ENCODE results near the gene GASK1A. TPM values are rescaled to one million over a fixed set of nuclear protein-coding genes. Genes with fewer than 3 reads are reported as not detected.

The GASK1A gene
- total and polyA plus RNA-seq, 2 of the 4 experiments (the other 2 are of a cell fraction) = 0.18 to 0.19 TPM

GRCh38 chr3:43046583-43046982 lies 67.5 kb downstream of the GASK1A start:
- no TSS peak for BruUV-seq (replicated peaks)
- Histone ChIP-seq H2AK9ac (replicated peaks; ENCODE audit: low read depth, low read length, poor library complexity) (no peak overlapping the region), H2BK120ac (ENCODE audit: low read depth, low read length) (no peak overlapping the region), H3K14ac (replicated peaks; ENCODE audit: low read depth, low read length) (no peak overlapping the region), H4K20me1 (ENCODE audit: insufficient read depth, low read length) (no peaks in the 10 kb centered on the region), H3K36me3 (ENCODE audit: control insufficient read depth, insufficient read depth, low read length) (no peaks in the 10 kb centered on the region), H3K18ac (ENCODE audit: low read depth, low read length) (no peak overlapping the region), H3K27ac (ENCODE audit: insufficient read depth, low read length) (no peak overlapping the region), H3K23ac (ENCODE audit: low read depth, low read length) (no peak overlapping the region), H4K8ac (ENCODE audit: low read depth in 2 of 2, low read length in 2 of 2) (no peak overlapping the region), H3K9me1 (ENCODE audit: insufficient read depth, low read length) (no peaks in the 10 kb centered on the region), H3K9ac (ENCODE audit: low read depth, low read length) (no peak overlapping the region), H3K27me3 (ENCODE audit: control insufficient read depth, insufficient read depth, low read length) (no peaks in the 10 kb centered on the region), H3K9me3 (ENCODE audit: control insufficient read depth, insufficient read depth, low read length) (peaks cover under 1% of the 10 kb centered on the region), H4K91ac (ENCODE audit: insufficient read depth, low read depth, low read length) (no peak overlapping the region), H2AK5ac (ENCODE audit: low read depth, low read length) (no peak overlapping the region), H2BK15ac (ENCODE audit: low read depth, low read length) (no peak overlapping the region), H2BK20ac (ENCODE audit: low read depth, low read length) (no peak overlapping the region), H3K4me1 (ENCODE audit: control insufficient read depth, insufficient read depth, low read length) (no peaks in the 10 kb centered on the region), H3K4me2 (ENCODE audit: low read depth, low read length) (no peak overlapping the region), H3K4me3 (ENCODE audit: insufficient read depth, low read depth, low read length) (no peak overlapping the region), H3K79me1 (ENCODE audit: low read depth in 1 of 2, low read length in 2 of 2) (no peaks in the 10 kb centered on the region), H2BK5ac (ENCODE audit: low read depth, low read length, poor library complexity, severe bottlenecking) (no peak overlapping the region), H4K5ac (ENCODE audit: low read depth, low read length) (no peak overlapping the region), H3K56ac (ENCODE audit: extremely low read depth, insufficient read depth, low read length) (no peak overlapping the region), H2AFZ (replicated peaks; ENCODE audit: low read length, poor library complexity) (no peak overlapping the region), H3K4ac (ENCODE audit: low read depth, low read length) (no peak overlapping the region)
- POLR2A ChIA-PET (ENCODE audit: unreplicated experiment) = no interaction called here
- WGBS, 2 experiments (ENCODE audit: extremely low coverage in 2 of 2, insufficient read length in 1 of 2) = no CpG with 5 or more reads among the region's 1 CpG
- dilution Hi-C loops (cut with HindIII; ENCODE audit: low sequenced_read_pairs, unreplicated experiment) = no loop called here
- no peak for DNase-seq
- ATAC-seq (ENCODE audit: low read depth) = no peak
- intact Hi-C loops (cut with micrococcal nuclease) = no loop called here
- CTCF ChIA-PET = no interaction called here
- TF ChIP-seq FOS (IDR thresholded peaks at IDR 0.05; ENCODE audit: low read depth, low read length) (no peak), RAD21 (IDR thresholded peaks at IDR 0.05; ENCODE audit: low read length) (no peak), RFX5 (IDR thresholded peaks at IDR 0.05; ENCODE audit: low read depth, low read length) (no peak), MXI1 (IDR thresholded peaks at IDR 0.05; ENCODE audit: borderline replicate concordance, low read depth, low read length) (no peak)
- in situ Hi-C loops (cut with MboI; ENCODE audit: low sequenced_read_pairs) = no loop called here

Measured in IMR-90 (cell line).